OCI-LY7 (cell line): Measurements from ENCODE around the gene MOCS3.

Experiments
- EZH2phosphoT487 ChIP-seq: fragments of 200-600 bp; sonication (generic); IDR thresholded peaks from 2 replicates; pipeline ENCODE4 v1.6.1; 2018; ENCODE audit warnings: low read depth, borderline replicate concordance, mild to moderate bottlenecking, mixed run types, antibody characterized with exemption, low read length, moderate library complexity, mixed read lengths
- TF ChIP-seq, protein P1 (sequence below): fragments of 200-600 bp; sonication (generic); conservative IDR thresholded peaks from 2 replicates; pipeline ENCODE4 v1.5.1; 2014; ENCODE audit warnings: mild to moderate bottlenecking, antibody characterized with exemption, low read length, moderate library complexity, mixed read lengths

DNA sequence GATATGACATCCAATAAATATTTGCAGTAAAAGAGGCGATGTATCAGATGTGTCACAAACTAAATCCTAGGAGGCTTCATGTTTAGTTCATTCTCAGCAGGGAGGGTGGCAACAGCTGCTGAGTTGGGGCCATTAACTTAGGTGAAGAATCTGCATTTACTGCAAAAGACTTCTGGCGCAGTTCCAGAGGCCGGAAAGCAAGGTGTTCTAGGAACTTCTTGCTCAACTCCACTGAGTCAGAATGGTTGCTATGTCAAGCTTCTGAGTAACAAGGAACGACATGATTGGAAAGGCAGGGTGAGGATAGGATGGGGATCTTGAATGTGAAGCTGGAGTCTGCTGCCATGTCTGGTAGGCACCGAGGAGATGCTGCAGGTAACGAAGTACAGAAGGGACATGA is 39.1 kb upstream of the MOCS3 start:
- TF ChIP-seq, protein P1, sequence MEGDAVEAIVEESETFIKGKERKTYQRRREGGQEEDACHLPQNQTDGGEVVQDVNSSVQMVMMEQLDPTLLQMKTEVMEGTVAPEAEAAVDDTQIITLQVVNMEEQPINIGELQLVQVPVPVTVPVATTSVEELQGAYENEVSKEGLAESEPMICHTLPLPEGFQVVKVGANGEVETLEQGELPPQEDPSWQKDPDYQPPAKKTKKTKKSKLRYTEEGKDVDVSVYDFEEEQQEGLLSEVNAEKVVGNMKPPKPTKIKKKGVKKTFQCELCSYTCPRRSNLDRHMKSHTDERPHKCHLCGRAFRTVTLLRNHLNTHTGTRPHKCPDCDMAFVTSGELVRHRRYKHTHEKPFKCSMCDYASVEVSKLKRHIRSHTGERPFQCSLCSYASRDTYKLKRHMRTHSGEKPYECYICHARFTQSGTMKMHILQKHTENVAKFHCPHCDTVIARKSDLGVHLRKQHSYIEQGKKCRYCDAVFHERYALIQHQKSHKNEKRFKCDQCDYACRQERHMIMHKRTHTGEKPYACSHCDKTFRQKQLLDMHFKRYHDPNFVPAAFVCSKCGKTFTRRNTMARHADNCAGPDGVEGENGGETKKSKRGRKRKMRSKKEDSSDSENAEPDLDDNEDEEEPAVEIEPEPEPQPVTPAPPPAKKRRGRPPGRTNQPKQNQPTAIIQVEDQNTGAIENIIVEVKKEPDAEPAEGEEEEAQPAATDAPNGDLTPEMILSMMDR: no peak
- TF ChIP-seq EZH2phosphoT487: no peak
